GM12878 (cell line): Measurements from ENCODE around the gene MTERF1. TPM values are rescaled to one million over a fixed set of nuclear protein-coding genes. Genes with fewer than 3 reads are reported as not detected.

Experiments used
- ATAC-seq: fragments of 200-7000 bp; cut with Tn5 transposase; 3 replicates; pipeline ENCODE4 v1.9.1; 2020; ENCODE audit warnings: mild to moderate bottlenecking, moderate library complexity
- BruUV-seq: library from RNA; stranded (reverse); fragments of 400-500 nt; replicated peaks from 2 replicates; lab custom pipeline; 2021; lab: Mats Ljungman, UMichigan
- CTCF ChIA-PET: fragments of 300-600 bp; sonication (Branson Sonifier 250); formaldehyde crosslinking; extraction: SDS; loops from one replicate; lab custom pipeline; 2021; ENCODE audit warnings: inconsistent platforms; lab: Yijun Ruan, JAX
- POLR2A ChIA-PET: fragments of 350-600 bp; formaldehyde crosslinking; extraction: SDS; loops from one replicate; lab custom pipeline; 2021; ENCODE audit warnings: inconsistent platforms; lab: Charles Lee
- RAD21 ChIA-PET: fragments of 300-600 bp; sonication (Branson Sonifier 250); formaldehyde crosslinking; loops from one replicate; lab custom pipeline; 2023; ENCODE audit warnings: antibody characterized with exemption; ENCODE audit not compliant: unreplicated experiment; lab: Charles Lee
- SMC1A ChIA-PET: fragments of 300-600 bp; sonication (Branson Sonifier 250); formaldehyde crosslinking; loops from one replicate; lab custom pipeline; 2023; ENCODE audit not compliant: unreplicated experiment, uncharacterized antibody; lab: Charles Lee
- DNase-seq: peaks from one replicate; pipeline ENCODE4 v3.0.0-alpha.2; 2011; ENCODE audit warnings: low read depth, low spot score
- FAIRE-seq: peaks from 3 replicates; lab custom pipeline; 2011; peaks lifted over from hg19 to GRCh38; lab: Jason Lieb, UNC
- H2AFZ ChIP-seq: 2 replicates; pipeline ENCODE4 v1.6.0; 2011; ENCODE audit warnings: low read depth, low read length, control low read depth; ENCODE audit not compliant: control insufficient read depth
- H3K27ac ChIP-seq: 2 replicates; pipeline ENCODE4 v1.5.1; 2011; ENCODE audit warnings: control low read depth; ENCODE audit not compliant: control insufficient read depth, insufficient read depth
- H3K27me3 ChIP-seq, 2 experiments: replicated peaks in 1 of 2; 2 replicates each; pipeline versions ENCODE4 v1.6.0 to v1.6.1; 2011; ENCODE audit warnings: low read length in 1 of 2; ENCODE audit not compliant: control insufficient read depth in 2 of 2, insufficient read depth in 2 of 2
- H3K36me3 ChIP-seq, 2 experiments: 2 replicates each; pipeline ENCODE4 v1.5.1; 2011; ENCODE audit warnings: low read length in 1 of 2; ENCODE audit not compliant: control insufficient read depth in 2 of 2, insufficient read depth in 2 of 2
- H3K4me1 ChIP-seq: 2 replicates; pipeline ENCODE4 v1.6.1; 2011; ENCODE audit warnings: mild to moderate bottlenecking, low read length, moderate library complexity, mixed read lengths; ENCODE audit not compliant: control insufficient read depth, insufficient read depth
- H3K4me2 ChIP-seq: 2 replicates; pipeline ENCODE4 v1.6.0; 2011; ENCODE audit warnings: control low read depth; ENCODE audit not compliant: control insufficient read depth, insufficient read depth
- H3K4me3 ChIP-seq: fragments of 200-600 bp; sonication (generic); 2 replicates; pipeline ENCODE4 v1.5.1; 2016
- H3K79me2 ChIP-seq: 2 replicates; pipeline ENCODE4 v1.6.0; 2011; ENCODE audit warnings: low read length; ENCODE audit not compliant: control insufficient read depth, insufficient read depth
- H3K9ac ChIP-seq: 2 replicates; pipeline ENCODE4 v1.8.0; 2011; ENCODE audit warnings: low read length, control low read depth, mixed read lengths; ENCODE audit not compliant: control insufficient read depth, insufficient read depth
- H3K9me3 ChIP-seq: replicated peaks from 3 replicates; pipeline ENCODE4 v1.5.1; 2011; ENCODE audit warnings: mild to moderate bottlenecking, low read length; ENCODE audit not compliant: control insufficient read depth, insufficient read depth
- H4K20me1 ChIP-seq: 2 replicates; pipeline ENCODE4 v1.6.0; 2011; ENCODE audit not compliant: control insufficient read depth, insufficient read depth
- BRCA1 ChIP-seq: IDR thresholded peaks from 2 replicates; pipeline ENCODE4 v1.6.1; 2011; ENCODE audit warnings: low read depth, low read length, improper control_type of control experiment
- IRF3 ChIP-seq: fragments of 450-650 bp; IDR thresholded peaks from 2 replicates; pipeline ENCODE4 v1.6.1; 2014; ENCODE audit warnings: mild to moderate bottlenecking
- IRF5 ChIP-seq: fragments of 450-650 bp; IDR thresholded peaks from 2 replicates; pipeline ENCODE4 v1.6.1; 2017; ENCODE audit warnings: borderline replicate concordance
- KDM1A ChIP-seq: fragments of 200-600 bp; sonication (generic); IDR thresholded peaks from 2 replicates; pipeline ENCODE4 v1.6.1; 2016; ENCODE audit warnings: borderline replicate concordance
- MTA3 ChIP-seq: IDR thresholded peaks from 2 replicates; pipeline ENCODE4 v1.6.1; 2012; ENCODE audit warnings: low read length, inconsistent platforms, borderline replicate concordance
- NFYA ChIP-seq: IDR thresholded peaks from 2 replicates; pipeline ENCODE4 v1.6.1; 2011; ENCODE audit warnings: low read depth, mild to moderate bottlenecking, low read length, improper control_type of control experiment, borderline replicate concordance
- NR2F1 ChIP-seq: fragments of 450-650 bp; conservative IDR thresholded peaks from 2 replicates; pipeline ENCODE4 v1.6.1; 2017; ENCODE audit warnings: mild to moderate bottlenecking
- POU2F2 ChIP-seq: IDR thresholded peaks from 3 replicates; pipeline ENCODE4 v1.6.1; 2011; ENCODE audit warnings: low read depth, mild to moderate bottlenecking, low read length, borderline replicate concordance
- RB1 ChIP-seq: fragments of 450-650 bp; formaldehyde crosslinking; IDR thresholded peaks from 2 replicates; pipeline ENCODE4 v1.6.1; 2017; ENCODE audit warnings: mild to moderate bottlenecking, borderline replicate concordance
- TCF12 ChIP-seq: IDR thresholded peaks from 2 replicates; pipeline ENCODE4 v1.6.1; 2011; ENCODE audit warnings: low read depth, mild to moderate bottlenecking, low read length
- YY1 ChIP-seq: IDR thresholded peaks from 2 replicates; pipeline ENCODE4 v1.6.1; 2011; ENCODE audit warnings: low read depth, mild to moderate bottlenecking, low read length
- ZNF217 ChIP-seq: fragments of 450-650 bp; IDR thresholded peaks from 2 replicates; pipeline ENCODE4 v1.6.1; 2017; ENCODE audit warnings: antibody characterized with exemption, mild to moderate bottlenecking
- ZNF384 ChIP-seq: IDR thresholded peaks from 2 replicates; pipeline ENCODE4 v1.6.1; 2012; ENCODE audit warnings: low read depth, mild to moderate bottlenecking, low read length, improper control_type of control experiment, borderline replicate concordance
- WGBS: methylation state at CpG from one replicate; pipeline ENCODE4 v1.1.6; 2016; ENCODE audit warnings: low lambda C conversion rate; ENCODE audit not compliant: insufficient replicate concordance, insufficient coverage; ENCODE audit errors: missing lambda C conversion rate; 5-methylcytosine and 5-hydroxymethylcytosine counted together
- in situ Hi-C: fragments of 300-500 bp; cut with MboI; formaldehyde crosslinking; loops from 9 replicates; pipeline ENCODE4 v1.14.3; 2018; ENCODE audit warnings: mixed read lengths
- intact Hi-C: fragments of 100-400 bp; cut with micrococcal nuclease; formaldehyde crosslinking; loops from one replicate; pipeline ENCODE4 v1.14.2; 2022; ENCODE audit not compliant: unreplicated experiment
- polyA plus RNA-seq, 11 experiments: library from polyadenylated mRNA; depleted of rRNA in 4 of 11; unstranded in 6 of 11; stranded (reverse) in 5 of 11; fragments of >200 nt; fragmentation: Nextera tagmentation in 4 of 11; fragmentation: Illumina TruSeq in 1 of 11; extraction: Ambion mirVana in 4 of 11; extraction: Trizol in 1 of 11; gene quantifications; 1 replicate in 1 of 11; 2 replicates in 10 of 11; pipeline versions ENCODE4 v1.2.1 to v1.2.3, GENCODE V29; 2011 to 2016; ENCODE audit warnings: inconsistent platforms in 2 of 11, missing spikeins in 2 of 11, low read depth in 1 of 11
- total RNA-seq, 4 experiments: library from RNA; depleted of rRNA in 3 of 4; stranded (reverse); fragments of >200 nt in 3 of 4; fragmentation: Illumina TruSeq in 1 of 4; extraction: Trizol in 1 of 4; gene quantifications; 2 replicates each; pipeline versions ENCODE4 v1.2.1 to v1.2.3, GENCODE V29; 2013 to 2021
- TF ChIP-seq, protein P1 (sequence below): fragments of 150-350 bp; IDR thresholded peaks from 2 replicates; pipeline ENCODE4 v1.6.1; 2016; ENCODE audit warnings: low read depth, low read length
- TF ChIP-seq, protein P2 (sequence below): IDR thresholded peaks from 2 replicates; pipeline ENCODE4 v1.6.1; 2012; ENCODE audit warnings: low read depth, low read length, improper control_type of control experiment
- TF ChIP-seq, protein P3 (sequence below): fragments of 450-650 bp; IDR thresholded peaks from 2 replicates; pipeline ENCODE4 v1.6.1; 2018; ENCODE audit warnings: mild to moderate bottlenecking, low read depth, moderate library complexity; ENCODE audit not compliant: partially characterized antibody

Gene MTERF1
- total and polyA plus RNA-seq, 10 of the 15 experiments (the other 5 are each of a cell fraction or from before 2014, with no cell fraction given) = 14.7 to 38.7 (median 28.0) TPM

DNA sequence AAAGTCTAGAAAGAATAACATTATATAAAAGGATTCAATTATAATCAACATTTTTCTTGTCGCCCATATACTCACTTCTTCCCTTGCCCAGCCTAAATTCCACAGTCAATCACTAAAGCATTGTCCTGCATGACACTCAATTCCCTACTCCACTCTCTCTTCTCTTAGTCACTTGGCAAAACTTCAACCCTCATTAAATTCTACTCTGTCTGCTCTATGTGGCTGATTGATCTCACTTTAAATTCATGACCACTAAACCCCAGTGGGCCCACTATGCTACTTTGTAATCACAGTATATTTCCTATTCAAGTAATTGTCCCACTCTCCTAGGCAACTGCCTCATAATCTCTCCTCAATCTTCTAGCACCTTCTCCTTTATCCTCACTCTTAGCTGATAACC is 54.1 kb downstream of the MTERF1 start:
- no TSS peak for BruUV-seq
- FAIRE-seq = no peak
- no peak for ATAC-seq
- H3K79me2 ChIP-seq = no peaks in the 10 kb centered on the region
- POLR2A ChIA-PET = no interaction called here
- H4K20me1 ChIP-seq = no peaks in the 10 kb centered on the region
- intact Hi-C loops = no loop called here
- no peak overlapping the region for H3K9ac ChIP-seq
- H2AFZ ChIP-seq = no peak overlapping the region
- RAD21 ChIA-PET = no interaction called here
- CTCF ChIA-PET = interaction anchor here (0.9 to 1.0 kb wide), 2 partner anchors 26 to 621 kb away, joined by 3 read pairs; partner anchors contain the start of gene GATAD1
- no peak for DNase-seq
- in situ Hi-C loops = no loop called here
- H3K4me1 ChIP-seq = no peaks in the 10 kb centered on the region
- no peak overlapping the region for H3K4me3 ChIP-seq
- H3K27me3 ChIP-seq = no peaks in the 10 kb centered on the region; a peak in 1 of 4 replicates
- H3K4me2 ChIP-seq = no peak overlapping the region
- no peaks in the 10 kb centered on the region for H3K9me3 ChIP-seq
- 33% methylated on average over 1 of the region's 1 CpG for WGBS
- SMC1A ChIA-PET = no interaction called here
- no peak overlapping the region for H3K27ac ChIP-seq
- no peaks in the 10 kb centered on the region for H3K36me3 ChIP-seq
- TF ChIP-seq YY1 (no peak), ZNF217 (no peak), TCF12 (no peak), MTA3 (no peak), POU2F2 (no peak), RB1 (no peak), NFYA (no peak), IRF5 (no peak), NR2F1 (no peak), BRCA1 (no peak), ZNF384 (no peak), IRF3 (no peak), KDM1A (no peak)
- TF ChIP-seq, protein P1, sequence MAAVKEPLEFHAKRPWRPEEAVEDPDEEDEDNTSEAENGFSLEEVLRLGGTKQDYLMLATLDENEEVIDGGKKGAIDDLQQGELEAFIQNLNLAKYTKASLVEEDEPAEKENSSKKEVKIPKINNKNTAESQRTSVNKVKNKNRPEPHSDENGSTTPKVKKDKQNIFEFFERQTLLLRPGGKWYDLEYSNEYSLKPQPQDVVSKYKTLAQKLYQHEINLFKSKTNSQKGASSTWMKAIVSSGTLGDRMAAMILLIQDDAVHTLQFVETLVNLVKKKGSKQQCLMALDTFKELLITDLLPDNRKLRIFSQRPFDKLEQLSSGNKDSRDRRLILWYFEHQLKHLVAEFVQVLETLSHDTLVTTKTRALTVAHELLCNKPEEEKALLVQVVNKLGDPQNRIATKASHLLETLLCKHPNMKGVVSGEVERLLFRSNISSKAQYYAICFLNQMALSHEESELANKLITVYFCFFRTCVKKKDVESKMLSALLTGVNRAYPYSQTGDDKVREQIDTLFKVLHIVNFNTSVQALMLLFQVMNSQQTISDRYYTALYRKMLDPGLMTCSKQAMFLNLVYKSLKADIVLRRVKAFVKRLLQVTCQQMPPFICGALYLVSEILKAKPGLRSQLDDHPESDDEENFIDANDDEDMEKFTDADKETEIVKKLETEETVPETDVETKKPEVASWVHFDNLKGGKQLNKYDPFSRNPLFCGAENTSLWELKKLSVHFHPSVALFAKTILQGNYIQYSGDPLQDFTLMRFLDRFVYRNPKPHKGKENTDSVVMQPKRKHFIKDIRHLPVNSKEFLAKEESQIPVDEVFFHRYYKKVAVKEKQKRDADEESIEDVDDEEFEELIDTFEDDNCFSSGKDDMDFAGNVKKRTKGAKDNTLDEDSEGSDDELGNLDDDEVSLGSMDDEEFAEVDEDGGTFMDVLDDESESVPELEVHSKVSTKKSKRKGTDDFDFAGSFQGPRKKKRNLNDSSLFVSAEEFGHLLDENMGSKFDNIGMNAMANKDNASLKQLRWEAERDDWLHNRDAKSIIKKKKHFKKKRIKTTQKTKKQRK = no peak
- TF ChIP-seq, protein P2, sequence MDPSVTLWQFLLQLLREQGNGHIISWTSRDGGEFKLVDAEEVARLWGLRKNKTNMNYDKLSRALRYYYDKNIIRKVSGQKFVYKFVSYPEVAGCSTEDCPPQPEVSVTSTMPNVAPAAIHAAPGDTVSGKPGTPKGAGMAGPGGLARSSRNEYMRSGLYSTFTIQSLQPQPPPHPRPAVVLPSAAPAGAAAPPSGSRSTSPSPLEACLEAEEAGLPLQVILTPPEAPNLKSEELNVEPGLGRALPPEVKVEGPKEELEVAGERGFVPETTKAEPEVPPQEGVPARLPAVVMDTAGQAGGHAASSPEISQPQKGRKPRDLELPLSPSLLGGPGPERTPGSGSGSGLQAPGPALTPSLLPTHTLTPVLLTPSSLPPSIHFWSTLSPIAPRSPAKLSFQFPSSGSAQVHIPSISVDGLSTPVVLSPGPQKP = no peak
- TF ChIP-seq, protein P3, sequence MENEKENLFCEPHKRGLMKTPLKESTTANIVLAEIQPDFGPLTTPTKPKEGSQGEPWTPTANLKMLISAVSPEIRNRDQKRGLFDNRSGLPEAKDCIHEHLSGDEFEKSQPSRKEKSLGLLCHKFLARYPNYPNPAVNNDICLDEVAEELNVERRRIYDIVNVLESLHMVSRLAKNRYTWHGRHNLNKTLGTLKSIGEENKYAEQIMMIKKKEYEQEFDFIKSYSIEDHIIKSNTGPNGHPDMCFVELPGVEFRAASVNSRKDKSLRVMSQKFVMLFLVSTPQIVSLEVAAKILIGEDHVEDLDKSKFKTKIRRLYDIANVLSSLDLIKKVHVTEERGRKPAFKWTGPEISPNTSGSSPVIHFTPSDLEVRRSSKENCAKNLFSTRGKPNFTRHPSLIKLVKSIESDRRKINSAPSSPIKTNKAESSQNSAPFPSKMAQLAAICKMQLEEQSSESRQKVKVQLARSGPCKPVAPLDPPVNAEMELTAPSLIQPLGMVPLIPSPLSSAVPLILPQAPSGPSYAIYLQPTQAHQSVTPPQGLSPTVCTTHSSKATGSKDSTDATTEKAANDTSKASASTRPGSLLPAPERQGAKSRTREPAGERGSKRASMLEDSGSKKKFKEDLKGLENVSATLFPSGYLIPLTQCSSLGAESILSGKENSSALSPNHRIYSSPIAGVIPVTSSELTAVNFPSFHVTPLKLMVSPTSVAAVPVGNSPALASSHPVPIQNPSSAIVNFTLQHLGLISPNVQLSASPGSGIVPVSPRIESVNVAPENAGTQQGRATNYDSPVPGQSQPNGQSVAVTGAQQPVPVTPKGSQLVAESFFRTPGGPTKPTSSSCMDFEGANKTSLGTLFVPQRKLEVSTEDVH = no peak
